ENCODE data around the gene BABAM2.
"Not testable (repeated sequence)": the region's sequence is repeated elsewhere in the genome, so short reads cannot be mapped to it uniquely, and the experiment has no call there.

The BABAM2 gene

DNA sequence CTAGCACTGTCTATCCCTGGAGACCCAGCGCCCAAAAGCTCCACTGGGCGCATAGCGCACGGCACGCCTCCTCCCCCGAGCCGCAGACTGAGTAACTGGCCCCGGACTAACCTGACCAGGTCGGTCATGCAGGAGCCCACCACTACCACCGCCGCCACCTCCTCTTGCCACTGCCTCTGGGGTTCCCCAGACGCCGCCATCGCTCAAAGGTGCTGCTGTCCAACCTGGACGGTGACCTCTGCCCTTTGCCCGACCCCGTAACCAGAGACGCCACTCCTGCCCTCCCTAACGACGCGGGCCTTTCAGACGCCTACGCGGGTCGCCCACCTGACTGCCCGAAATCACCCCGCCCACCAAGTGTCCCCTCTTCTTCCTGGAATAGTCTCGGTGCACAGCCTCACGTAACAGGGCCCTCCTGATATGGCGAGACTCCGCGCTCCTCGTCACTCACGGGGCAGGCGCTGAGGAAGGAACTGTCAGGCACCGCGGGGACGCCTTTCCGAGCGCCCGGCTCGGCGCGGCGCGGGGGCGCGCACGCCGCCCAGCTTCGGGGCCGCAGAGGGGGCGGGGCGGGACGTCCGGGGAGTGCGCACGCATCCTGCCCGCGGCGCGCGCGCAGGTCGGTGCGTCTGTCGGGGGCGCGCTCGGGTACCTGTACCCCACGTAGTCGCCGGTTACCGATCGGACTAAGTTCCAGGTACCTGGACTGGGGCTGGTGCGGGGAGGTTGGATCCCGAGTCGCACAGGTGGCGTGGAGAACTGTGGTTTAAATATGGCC lies at the start of gene BABAM2, which contains the start of gene RBKS:
BABAM2 (plus strand) TSS at position 584 of the 778 bp plus-strand sequence. CDS start 3,828 bp downstream, outside the sequence.
RBKS (minus strand) TSS at position 242 of the 778 bp plus-strand sequence; CDS start at position 200, 42 bp downstream.
- peak; percentile 78 for DNase-seq (ENCODE audit: low read depth, low spot score)

DNA sequence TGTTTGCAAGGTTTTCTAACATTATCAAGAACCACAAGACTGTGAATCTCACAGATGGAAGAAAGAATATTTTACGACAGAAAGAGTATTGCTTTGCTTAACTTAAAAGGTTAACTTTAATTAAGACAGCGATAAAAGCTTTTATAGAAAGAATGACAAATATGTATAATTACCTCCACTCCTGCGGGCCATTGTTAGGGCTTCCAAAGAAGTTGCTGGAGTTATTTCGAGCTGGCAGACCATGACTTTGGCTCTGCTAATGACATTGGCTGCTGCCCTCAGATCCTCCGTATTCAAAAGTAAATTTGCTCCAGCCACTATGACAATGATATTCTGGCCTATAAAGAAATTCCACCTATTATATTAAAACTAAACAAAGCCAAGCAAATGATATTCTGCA lies 47.6 kb upstream of the BABAM2 start:
- DNase-seq (ENCODE audit: low read depth, low spot score), result no peak

DNA sequence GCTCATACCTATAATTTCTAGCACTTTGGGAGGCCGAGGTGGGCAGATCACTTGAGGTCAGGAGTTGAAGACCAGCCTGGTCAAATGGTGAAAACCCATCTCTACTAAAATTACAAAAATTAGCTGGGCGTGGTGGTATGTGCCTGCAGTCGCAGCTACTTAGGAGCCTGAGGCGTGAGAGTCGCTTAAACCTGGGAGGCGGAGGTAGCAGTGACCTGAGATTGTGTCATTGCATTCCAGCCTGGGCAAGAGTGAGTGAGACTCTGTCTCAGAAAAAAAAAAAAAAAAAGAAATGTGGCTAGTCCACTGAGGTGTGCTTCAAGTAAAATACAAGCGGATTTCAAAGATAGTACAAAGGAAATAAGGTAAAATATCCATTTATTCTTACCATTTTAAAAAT lies 46.5 kb upstream of the BABAM2 start:
- no peak for DNase-seq (ENCODE audit: low read depth, low spot score)

DNA sequence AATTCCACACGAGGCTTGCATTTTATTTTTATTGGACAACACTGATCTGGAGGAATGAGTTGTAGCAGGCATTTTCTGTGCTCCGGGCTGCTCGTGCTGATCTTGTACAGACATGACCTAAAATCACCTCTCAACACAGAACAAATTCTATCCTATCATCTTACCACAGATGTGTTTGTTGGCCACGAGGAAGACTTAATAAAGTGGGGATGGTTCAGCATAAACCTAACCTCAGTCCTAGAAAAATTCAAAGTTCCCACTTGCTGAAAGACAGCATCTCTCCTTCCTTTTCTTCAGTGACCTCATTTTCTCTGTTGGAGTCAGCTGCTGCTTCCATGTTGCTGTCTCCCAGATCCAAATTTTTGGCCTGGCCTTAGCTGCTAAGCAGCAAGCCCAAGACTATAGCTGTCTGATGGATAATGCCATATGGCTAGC lies 45.7 kb upstream of the BABAM2 start:
- no peak for DNase-seq (ENCODE audit: low read depth, low spot score)

- DNase-seq (ENCODE audit: low read depth, low spot score), result no peak
These were observed 43.2 kb upstream of the BABAM2 start for GRCh38 chr2:27847333-27847732.

GRCh38 chr2:27849558-27850205 lies 40.8 kb upstream of the BABAM2 start:
- no peak for DNase-seq (ENCODE audit: low read depth, low spot score)

DNA sequence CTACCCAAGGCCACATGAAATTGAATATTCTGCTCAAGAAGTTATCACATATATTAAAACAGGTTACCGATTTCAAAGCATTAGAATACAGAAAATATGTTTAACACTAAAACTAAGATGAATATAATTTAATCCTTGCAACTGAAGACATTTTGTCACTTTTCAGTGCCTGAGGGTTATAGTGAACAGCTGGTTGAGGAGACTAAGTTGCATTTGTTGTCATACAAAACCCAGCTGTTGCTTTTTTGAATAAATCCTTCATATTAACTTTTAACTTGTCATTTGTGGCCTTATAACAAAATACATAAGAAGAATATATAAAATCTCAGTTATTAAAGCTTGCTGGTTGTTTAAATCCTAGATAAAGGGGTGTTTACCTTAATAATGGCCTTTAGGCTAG lies 37.8 kb upstream of the BABAM2 start:
- no peak for DNase-seq (ENCODE audit: low read depth, low spot score)

DNA sequence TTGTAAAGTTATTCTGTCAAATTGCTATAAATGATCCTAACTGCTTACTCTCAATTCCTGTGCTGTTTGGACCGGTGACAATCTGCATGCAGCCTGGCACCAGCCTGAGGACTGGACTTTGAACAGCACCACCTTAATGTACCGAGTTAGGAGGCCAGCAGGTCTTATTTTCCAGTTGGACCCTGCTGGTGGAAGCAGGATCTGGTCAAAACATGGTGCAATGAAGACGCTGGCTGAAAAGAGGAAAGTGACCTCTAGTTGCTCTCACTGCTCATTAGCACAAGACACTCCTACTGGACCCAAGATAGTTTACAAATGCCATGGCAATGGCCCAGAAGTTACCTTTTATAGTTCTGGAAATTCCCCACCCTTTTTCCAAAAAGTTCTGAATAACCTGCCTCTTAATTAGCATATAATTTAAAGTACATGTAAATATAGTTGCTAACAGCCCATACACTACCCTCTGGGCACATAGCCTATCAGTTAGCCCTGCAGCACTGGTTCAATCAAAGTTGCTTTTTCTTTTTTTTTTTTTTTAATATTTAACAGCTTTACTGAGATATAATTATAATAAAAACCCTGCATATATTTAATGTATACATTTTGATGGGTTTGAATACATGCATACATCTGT lies 36.2 kb upstream of the BABAM2 start:
- no peak for DNase-seq (ENCODE audit: low read depth, low spot score)

DNA sequence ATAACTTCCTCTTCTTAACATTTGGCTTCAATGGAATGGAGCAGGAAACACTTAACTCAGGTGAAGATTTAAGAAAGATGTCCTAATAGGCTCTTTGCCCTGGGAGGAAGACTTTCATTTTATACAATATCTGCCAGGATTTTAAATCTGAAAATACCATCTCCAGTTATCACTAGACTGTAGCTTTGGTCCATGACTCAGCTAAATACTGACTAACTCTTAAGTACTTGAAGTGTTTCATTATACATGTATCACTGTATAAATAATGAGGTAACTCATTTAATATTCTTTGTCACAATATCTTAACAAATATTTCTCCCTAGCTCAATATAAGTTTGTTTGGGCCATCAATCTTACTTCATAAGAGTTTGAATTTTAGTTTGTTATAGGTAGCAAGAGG lies 35.1 kb upstream of the BABAM2 start:
- no peak for DNase-seq (ENCODE audit: low read depth, low spot score)

GRCh38 chr2:27856386-27856785 lies 34.1 kb upstream of the BABAM2 start:
- DNase-seq (ENCODE audit: low read depth, low spot score), result no peak

- no peak for DNase-seq (ENCODE audit: low read depth, low spot score)
These were observed 33.6 kb upstream of the BABAM2 start for GRCh38 chr2:27856956-27857355.

- no peak for DNase-seq (ENCODE audit: low read depth, low spot score)
These were observed 32.9 kb upstream of the BABAM2 start for GRCh38 chr2:27857417-27858172.

- no peak for DNase-seq (ENCODE audit: low read depth, low spot score)
These were observed 30.4 kb upstream of the BABAM2 start for GRCh38 chr2:27860111-27860510.

DNA sequence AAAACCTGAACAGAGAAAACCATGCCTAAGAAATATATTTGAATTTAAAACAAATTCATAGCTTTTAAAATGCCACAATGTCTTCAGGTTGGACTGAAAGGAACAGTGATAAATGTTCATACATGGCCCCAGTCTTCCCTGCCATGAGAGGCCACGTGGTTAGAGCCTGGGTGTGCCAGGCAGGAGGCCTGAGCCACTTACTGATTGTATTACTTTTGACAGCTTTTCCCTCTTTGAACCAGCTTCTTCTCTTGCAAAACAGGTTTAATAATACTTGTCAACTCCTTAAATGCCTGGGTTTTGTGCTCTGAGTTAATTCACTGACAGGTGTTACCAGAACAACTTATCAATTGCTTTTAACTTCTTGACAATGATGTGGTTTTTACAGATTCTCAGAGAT lies 27.4 kb upstream of the BABAM2 start:
- DNase-seq (ENCODE audit: low read depth, low spot score), result no peak

DNA sequence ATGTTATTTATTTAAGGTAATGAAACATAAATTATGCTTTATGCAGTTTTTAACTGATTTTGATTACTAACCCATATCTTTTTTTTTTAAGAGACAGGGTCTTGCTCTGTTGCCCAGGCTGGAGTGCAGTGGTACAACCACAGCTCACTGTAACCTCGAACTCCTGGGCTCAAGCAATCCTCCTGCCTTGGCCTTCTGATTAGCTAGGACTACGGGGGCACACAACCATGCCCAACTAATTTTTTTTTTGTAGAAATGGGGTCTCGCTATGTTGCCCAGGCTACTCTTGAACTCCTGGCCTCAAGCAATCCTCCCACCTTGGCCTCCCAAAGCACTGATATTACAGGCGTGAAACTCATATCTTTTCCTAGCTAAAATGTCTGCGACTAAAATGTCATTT lies 26.6 kb upstream of the BABAM2 start:
- not testable (repeated sequence) for DNase-seq (ENCODE audit: low read depth, low spot score)

DNA sequence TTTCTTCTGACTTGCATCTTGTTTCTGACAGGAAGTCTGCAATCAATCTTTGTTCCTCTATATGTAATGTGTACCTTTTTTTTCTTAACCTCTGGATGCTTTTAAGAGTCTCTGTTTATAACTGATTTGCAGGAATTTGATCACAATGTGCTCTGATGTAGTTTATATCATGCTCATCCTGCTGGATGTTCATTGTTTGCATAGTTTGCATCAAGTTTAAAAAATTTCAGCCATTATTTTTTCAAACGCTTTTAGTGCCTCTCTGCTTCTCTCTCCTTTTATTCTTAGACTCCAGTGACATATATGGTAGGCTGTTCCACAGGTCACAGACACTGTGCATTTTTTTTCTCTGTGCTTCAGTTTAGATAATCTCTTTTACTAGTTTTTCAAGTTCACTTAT lies 24.3 kb upstream of the BABAM2 start:
- no peak for DNase-seq (ENCODE audit: low read depth, low spot score)

GRCh38 chr2:27869763-27870162 lies 20.8 kb upstream of the BABAM2 start:
- DNase-seq (ENCODE audit: low read depth, low spot score), result no peak

DNA sequence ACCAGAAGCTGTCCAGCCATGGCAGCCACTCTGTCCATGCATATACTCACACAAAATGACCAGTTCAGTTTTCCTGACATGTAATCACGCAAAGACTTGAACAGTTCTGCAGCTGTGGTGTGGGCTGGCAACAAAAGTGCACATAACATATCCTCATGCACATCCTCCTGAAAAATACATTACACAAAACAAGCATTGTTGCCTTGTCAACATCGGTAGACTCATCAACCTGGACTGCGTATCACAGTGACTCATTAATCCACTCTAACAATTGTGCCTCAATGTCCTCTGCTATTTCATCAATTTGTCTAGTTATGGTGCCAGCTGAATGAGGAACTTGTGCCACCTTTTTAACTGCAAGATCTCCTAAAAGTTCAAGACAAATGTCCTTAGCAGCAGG lies 19.8 kb upstream of the BABAM2 start:
- no peak for DNase-seq (ENCODE audit: low read depth, low spot score)

GRCh38 chr2:27871802-27872201 lies 18.7 kb upstream of the BABAM2 start:
- DNase-seq (ENCODE audit: low read depth, low spot score), result no peak

GRCh38 chr2:27873091-27873490 lies 17.4 kb upstream of the BABAM2 start:
- DNase-seq (ENCODE audit: low read depth, low spot score), result no peak

- DNase-seq (ENCODE audit: low read depth, low spot score), result no peak
These were observed 15.2 kb upstream of the BABAM2 start for GRCh38 chr2:27875089-27875881.

Data from activated naive CD8-positive, alpha-beta T cell treated with anti-CD3 and anti-CD28 coated beads, Interleukin-2, amount 50 U/mL, for 16 hours (primary cell).